Measurements from ENCODE around the gene SEZ6.
A peak's percentile ranks its signal among the peaks of the same experiment; 100 is the strongest.

The SEZ6 gene

GRCh38 chr17:29005936-29006511, at the start of gene SEZ6:
Gene SEZ6, minus strand, starts transcription at chr17:29006033. Its CDS starts 164 bp downstream, at chr17:29005869.
- DNase-seq = peak; percentile 39

GRCh38 chr17:29054835-29055234, 49.0 kb upstream of the SEZ6 start:
- DNase-seq = no peak

GRCh38 chr17:29051731-29052130, 45.9 kb upstream of the SEZ6 start:
- DNase-seq = no peak

GRCh38 chr17:29051194-29051593, 45.4 kb upstream of the SEZ6 start:
- no peak for DNase-seq

- DNase-seq = no peak
These were observed 44.3 kb upstream of the SEZ6 start for GRCh38 chr17:29050176-29050575.

GRCh38 chr17:29049541-29050145, 43.8 kb upstream of the SEZ6 start:
- no peak for DNase-seq

GRCh38 chr17:29048440-29049368, 42.9 kb upstream of the SEZ6 start:
- DNase-seq = no peak

- no peak for DNase-seq
These were observed 40.6 kb upstream of the SEZ6 start for GRCh38 chr17:29046473-29046839.

GRCh38 chr17:29045734-29046472, 40.1 kb upstream of the SEZ6 start:
- DNase-seq = no peak

- DNase-seq = no peak
These were observed 39.2 kb upstream of the SEZ6 start for GRCh38 chr17:29045026-29045425.

- DNase-seq = no peak
These were observed 37.8 kb upstream of the SEZ6 start for GRCh38 chr17:29043539-29044145.

GRCh38 chr17:29042679-29043538, 37.1 kb upstream of the SEZ6 start, which contains the start of gene PIPOX:
Gene PIPOX, plus strand, starts transcription at chr17:29043141. Its CDS starts 85 bp downstream, at chr17:29043226.
- no peak for DNase-seq

- DNase-seq = no peak
These were observed 36.3 kb upstream of the SEZ6 start for GRCh38 chr17:29042026-29042678.

- DNase-seq = no peak
These were observed 35.7 kb upstream of the SEZ6 start for GRCh38 chr17:29041571-29041970.

- no peak for DNase-seq
These were observed 35.3 kb upstream of the SEZ6 start for GRCh38 chr17:29041091-29041490.

GRCh38 chr17:29039764-29040598, 34.1 kb upstream of the SEZ6 start:
- peak; percentile 43 for DNase-seq

GRCh38 chr17:29038085-29038795, 32.4 kb upstream of the SEZ6 start:
- no peak for DNase-seq

- DNase-seq = no peak
These were observed 31.9 kb upstream of the SEZ6 start for GRCh38 chr17:29037739-29038084.

- no peak for DNase-seq
These were observed 30.8 kb upstream of the SEZ6 start for GRCh38 chr17:29036584-29036983.

- DNase-seq = no peak
These were observed 28.7 kb upstream of the SEZ6 start for GRCh38 chr17:29034510-29034909.

Measured in amniotic stem cell (primary cell).